Transverse colon (tissue), 3 donors: ENCODE data around the gene SYT13.

Source experiments
- CTCF ChIP-seq, 5 experiments: fragments of 200-600 bp in 3 of 5; fragments of 450-650 bp in 2 of 5; sonication (generic) in 3 of 5; IDR thresholded peaks; 1 replicate in 2 of 5; 2 replicates in 3 of 5; pipeline ENCODE4 v1.5.1; 2016 to 2017; ENCODE audit warnings: antibody characterized with exemption in 5 of 5, inconsistent platforms in 3 of 5, mild to moderate bottlenecking in 2 of 5, moderate library complexity in 1 of 5
- POLR2A ChIP-seq: fragments of 450-650 bp; IDR thresholded peaks from one replicate; pipeline ENCODE4 v1.6.1; 2016; ENCODE audit warnings: antibody characterized with exemption, mild to moderate bottlenecking, moderate library complexity

- no peak for TF ChIP-seq POLR2A
- no peak for TF ChIP-seq CTCF (IDR thresholded peaks at IDR 0.05)
These were observed 10.3 kb downstream of the SYT13 start for GRCh38 chr11:45275828-45276227.
